Lung (tissue), 12 donors: Measurements from ENCODE around the gene SOX9. TPM values are rescaled to one million over a fixed set of nuclear protein-coding genes. Genes with fewer than 3 reads are reported as not detected.

Source experiments
- ATAC-seq: fragments of 200-7000 bp; cut with Tn5 transposase; one replicate; pipeline ENCODE4 v1.9.1; 2020; ENCODE audit warnings: moderate number of reproducible peaks; ENCODE audit not compliant: insufficient read depth, low FRiP score
- DNase-seq, 3 donors: peaks; one replicate each; pipeline ENCODE4 v3.0.0-alpha.2; 2013 to 2017
- H3K27ac ChIP-seq, 2 donors: one replicate each; pipeline ENCODE4 v1.5.1; 2013; ENCODE audit warnings: mild to moderate bottlenecking in 2 of 2, moderate library complexity in 2 of 2, control low read depth in 1 of 2, inconsistent platforms in 1 of 2, low read depth in 1 of 2, low read length in 1 of 2
- H3K27me3 ChIP-seq, 3 donors: one replicate each; pipeline ENCODE4 v1.5.1; 2013; ENCODE audit warnings: low read length in 2 of 3; ENCODE audit not compliant: control insufficient read depth in 3 of 3, insufficient read depth in 3 of 3
- H3K36me3 ChIP-seq, 4 donors: one replicate each; pipeline ENCODE4 v1.5.1; 2013; ENCODE audit warnings: low read length in 4 of 4, mild to moderate bottlenecking in 1 of 4, moderate library complexity in 1 of 4; ENCODE audit not compliant: control insufficient read depth in 4 of 4, insufficient read depth in 4 of 4
- H3K4me1 ChIP-seq, 5 donors: one replicate each; pipeline ENCODE4 v1.5.1; 2013; ENCODE audit warnings: low read length in 5 of 5, mild to moderate bottlenecking in 2 of 5, moderate library complexity in 1 of 5; ENCODE audit not compliant: control insufficient read depth in 5 of 5, insufficient read depth in 5 of 5
- H3K4me3 ChIP-seq: one replicate; pipeline ENCODE4 v1.5.1; 2013; ENCODE audit warnings: mild to moderate bottlenecking, control low read depth, moderate library complexity
- H3K9ac ChIP-seq, 2 donors: one replicate each; pipeline ENCODE4 v1.5.1; 2013; ENCODE audit warnings: low read length in 2 of 2, control low read depth in 1 of 2; ENCODE audit not compliant: insufficient read depth in 1 of 2
- H3K9me3 ChIP-seq, 4 donors: one replicate each; pipeline ENCODE4 v1.5.1; 2013; ENCODE audit warnings: low read length in 3 of 4, mild to moderate bottlenecking in 1 of 4, moderate library complexity in 1 of 4; ENCODE audit not compliant: control insufficient read depth in 4 of 4, insufficient read depth in 3 of 4
- WGBS, 2 donors: extraction: QIAGEN DNeasy Blood & Tissue Kit; methylation state at CpG; one replicate each; pipeline ENCODE4 v1.1.7; 2013; 5-methylcytosine and 5-hydroxymethylcytosine counted together
- polyA plus RNA-seq, 2 donors: library from polyadenylated mRNA; stranded (reverse); fragments of 200-250 nt; gene quantifications; one replicate each; pipeline ENCODE4 v1.2.1, GENCODE V29; 2013
- total RNA-seq, 2 donors: library from RNA; depleted of rRNA in 1 of 2; stranded (reverse); fragments of >200 nt in 1 of 2; gene quantifications; one replicate each; pipeline ENCODE4 v1.2.1, GENCODE V29; 2014 to 2021
- TF ChIP-seq, protein P1 (sequence below): IDR thresholded peaks from 2 replicates; pipeline ENCODE4 v1.5.1; 2012; ENCODE audit warnings: mild to moderate bottlenecking; ENCODE audit errors: control extremely low read depth, extremely low read depth
- donor health status: control.
- donor health status: control.
- donor health status: Bipolar disorder and iron deficiency.
- donor health status: healthy.
- donor health status: DM: yes; HTN: yes; CAD: no.

Gene SOX9
- total and polyA plus RNA-seq, 4 donors = 2.3 to 19.2 (median 3.8) TPM

DNA sequence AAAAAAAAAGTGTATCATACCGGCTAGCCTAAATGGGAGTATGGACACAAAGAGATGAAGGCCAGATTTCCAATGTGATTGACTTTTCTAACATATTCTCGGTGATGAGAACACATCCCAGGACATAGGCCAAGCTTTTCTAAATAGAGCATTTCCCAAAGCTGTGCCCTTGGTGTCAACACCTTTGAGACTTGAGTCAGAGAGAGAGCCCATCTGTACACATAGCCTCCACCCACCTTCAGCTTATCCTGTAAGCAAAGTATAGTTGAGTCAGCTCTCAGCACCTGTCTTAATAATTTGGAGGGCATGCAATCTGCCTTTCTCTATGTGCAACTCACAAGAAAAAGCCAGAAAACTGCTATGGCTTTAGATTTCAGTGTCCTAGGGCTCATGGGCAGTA is 42.7 kb downstream of the SOX9 start:
- Histone ChIP-seq H3K36me3 (no peaks in the 10 kb centered on the region), H3K4me1 (peaks cover 0 to 10% (median 9%) of the 10 kb centered on the region in 5 donors), H3K27me3 (peaks cover 0 to 3% (median 0%) of the 10 kb centered on the region in 3 donors), H3K9ac (no peak overlapping the region), H3K27ac (no peak overlapping the region), H3K9me3 (peaks cover 0 to 7% (median 0%) of the 10 kb centered on the region in 4 donors), H3K4me3 (no peak overlapping the region)
- no peak for ATAC-seq
- TF ChIP-seq, protein P1, sequence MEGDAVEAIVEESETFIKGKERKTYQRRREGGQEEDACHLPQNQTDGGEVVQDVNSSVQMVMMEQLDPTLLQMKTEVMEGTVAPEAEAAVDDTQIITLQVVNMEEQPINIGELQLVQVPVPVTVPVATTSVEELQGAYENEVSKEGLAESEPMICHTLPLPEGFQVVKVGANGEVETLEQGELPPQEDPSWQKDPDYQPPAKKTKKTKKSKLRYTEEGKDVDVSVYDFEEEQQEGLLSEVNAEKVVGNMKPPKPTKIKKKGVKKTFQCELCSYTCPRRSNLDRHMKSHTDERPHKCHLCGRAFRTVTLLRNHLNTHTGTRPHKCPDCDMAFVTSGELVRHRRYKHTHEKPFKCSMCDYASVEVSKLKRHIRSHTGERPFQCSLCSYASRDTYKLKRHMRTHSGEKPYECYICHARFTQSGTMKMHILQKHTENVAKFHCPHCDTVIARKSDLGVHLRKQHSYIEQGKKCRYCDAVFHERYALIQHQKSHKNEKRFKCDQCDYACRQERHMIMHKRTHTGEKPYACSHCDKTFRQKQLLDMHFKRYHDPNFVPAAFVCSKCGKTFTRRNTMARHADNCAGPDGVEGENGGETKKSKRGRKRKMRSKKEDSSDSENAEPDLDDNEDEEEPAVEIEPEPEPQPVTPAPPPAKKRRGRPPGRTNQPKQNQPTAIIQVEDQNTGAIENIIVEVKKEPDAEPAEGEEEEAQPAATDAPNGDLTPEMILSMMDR = no peak
- 87 to 89% methylated on average over 2 of the region's 2 CpGs for WGBS, 2 donors
- DNase-seq = no peak

DNA sequence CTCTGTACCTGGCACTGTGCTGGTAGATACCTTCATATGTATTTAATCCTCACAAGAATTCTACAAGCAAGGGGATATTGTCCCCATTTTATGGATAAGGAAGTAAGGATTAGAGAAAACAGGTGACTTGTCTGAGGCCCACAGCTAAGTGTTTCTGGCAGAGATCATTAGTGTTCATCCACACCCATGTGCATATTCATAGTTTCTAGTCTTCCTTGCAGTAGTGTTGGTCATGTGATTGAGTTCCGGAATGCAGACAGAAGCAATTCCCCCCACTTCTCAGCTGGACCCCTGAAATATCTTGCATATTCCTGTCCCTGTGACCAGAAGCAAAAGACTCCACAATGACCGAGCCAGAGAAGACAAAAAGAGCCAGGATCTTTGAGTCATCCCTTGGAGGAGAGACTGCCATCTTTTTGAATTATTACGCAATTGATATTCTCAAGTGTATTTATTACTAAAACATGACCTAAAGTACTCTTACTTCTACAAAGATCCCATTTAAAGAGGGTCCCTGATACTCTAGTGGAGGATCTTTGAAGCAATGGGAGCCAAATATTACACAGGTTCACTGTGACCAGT is 43.4 kb downstream of the SOX9 start:
- Histone ChIP-seq H3K36me3 (no peaks in the 10 kb centered on the region), H3K27ac (no peak overlapping the region), H3K27me3 (peaks cover 0 to 3% (median 0%) of the 10 kb centered on the region in 3 donors), H3K9me3 (peaks cover 0 to 4% (median 0%) of the 10 kb centered on the region in 4 donors), H3K9ac (no peak overlapping the region), H3K4me1 (peaks cover 0 to 4% (median 1%) of the 10 kb centered on the region in 5 donors), H3K4me3 (no peak overlapping the region)
- WGBS, 2 donors = 85 to 93% methylated on average over 3 of the region's 3 CpGs
- DNase-seq = no peak
- ATAC-seq = no peak
- TF ChIP-seq, protein P1 = no peak

DNA sequence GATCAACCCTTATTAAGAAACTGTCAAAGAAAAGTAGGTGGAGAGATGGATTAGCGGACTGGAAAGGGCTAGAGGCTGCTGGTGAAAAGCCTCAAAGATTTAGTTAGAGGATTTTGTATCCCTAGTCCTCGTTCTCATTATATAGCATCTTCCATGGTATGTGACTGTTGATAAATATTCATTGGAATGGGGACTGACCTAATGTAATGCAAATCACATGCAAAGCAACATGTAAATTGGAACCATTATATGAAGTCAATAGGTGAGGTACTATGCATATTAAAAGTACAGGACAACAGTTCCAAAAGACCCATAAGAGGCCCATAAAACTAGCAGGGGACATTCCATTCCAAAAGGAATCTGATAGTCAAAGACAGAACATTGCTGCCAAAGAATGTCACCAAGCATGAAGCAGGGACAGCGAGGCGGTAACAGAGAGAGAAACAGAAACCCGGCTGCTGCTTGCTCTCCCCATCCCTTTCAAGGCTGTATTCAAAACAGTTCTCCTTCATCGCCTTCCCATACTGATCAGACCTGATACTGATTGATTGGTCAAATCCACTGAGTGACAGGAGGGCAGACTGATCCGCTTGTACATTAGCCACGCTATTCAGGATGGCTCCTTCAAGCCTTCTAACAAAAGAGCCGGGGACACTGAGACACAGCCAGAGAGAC is 44.5 kb downstream of the SOX9 start:
- Histone ChIP-seq H3K27ac (no peak overlapping the region), H3K27me3 (peaks cover 0 to 3% (median 0%) of the 10 kb centered on the region in 3 donors), H3K36me3 (no peaks in the 10 kb centered on the region), H3K9me3 (peaks cover 0 to 4% (median 0%) of the 10 kb centered on the region in 4 donors), H3K4me3 (no peak overlapping the region), H3K4me1 (no peaks in the 10 kb centered on the region), H3K9ac (no peak overlapping the region)
- ATAC-seq = no peak
- TF ChIP-seq, protein P1 = no peak
- 71 to 77% methylated on average over 9 of the region's 9 CpGs for WGBS, 2 donors
- no peak for DNase-seq
